Ascending aorta (tissue), 2 donors: ENCODE measurements around the gene KIAA1671. TPM values are rescaled to one million over a fixed set of nuclear protein-coding genes. Genes with fewer than 3 reads are reported as not detected.
A peak's percentile ranks its signal among the peaks of the same experiment; 100 is the strongest.

ENCODE experiments used
- DNase-seq, 2 donors: peaks; one replicate each; pipeline ENCODE4 v3.0.0-alpha.2; 2019; ENCODE audit warnings: low spot score in 2 of 2
- H3K27ac ChIP-seq, 2 donors: fragments of 200-600 bp; sonication (generic); one replicate each; pipeline ENCODE4 v1.5.1; 2016 to 2017; ENCODE audit warnings: mild to moderate bottlenecking in 1 of 2
- H3K27me3 ChIP-seq: fragments of 200-600 bp; sonication (generic); one replicate; pipeline ENCODE4 v1.5.1; 2017
- H3K36me3 ChIP-seq, 2 donors: fragments of 200-600 bp; sonication (generic); one replicate each; pipeline ENCODE4 v1.5.1; 2016
- H3K4me1 ChIP-seq, 2 donors: fragments of 200-600 bp; sonication (generic); one replicate each; pipeline ENCODE4 v1.5.1; 2016 to 2017; ENCODE audit warnings: mild to moderate bottlenecking in 1 of 2
- H3K4me3 ChIP-seq, 2 donors: fragments of 200-600 bp; sonication (generic); one replicate each; pipeline ENCODE4 v1.5.1; 2016 to 2017; ENCODE audit warnings: mild to moderate bottlenecking in 1 of 2
- H3K9me3 ChIP-seq, 2 donors: fragments of 200-600 bp; sonication (generic); one replicate each; pipeline ENCODE4 v1.5.1; 2016
- intact Hi-C: fragments of 100-400 bp; cut with DNase I; formaldehyde crosslinking; loops from one replicate; pipeline ENCODE4 v1.15.1; 2023
- total RNA-seq: library from RNA; depleted of rRNA; stranded (reverse); fragments of >200 nt; gene quantifications from one replicate; pipeline ENCODE4 v1.1.0, GENCODE V29; 2016
- TF ChIP-seq, protein P1 (sequence below), 3 experiments: fragments of 200-600 bp in 2 of 3; fragments of 450-650 bp in 1 of 3; sonication (generic) in 2 of 3; IDR thresholded peaks; one replicate each; pipeline ENCODE4 v1.5.1; 2016 to 2019; ENCODE audit warnings: antibody characterized with exemption in 3 of 3, mild to moderate bottlenecking in 1 of 3, moderate library complexity in 1 of 3

KIAA1671 gene
- total RNA-seq, 1 donor from 2014 or later: 79.0 TPM

- H3K9me3 ChIP-seq: no peaks in the 10 kb centered on the region
- peaks cover 3 to 16% of the 10 kb centered on the region in 2 donors for H3K4me1 ChIP-seq
- no peaks in the 10 kb centered on the region for H3K36me3 ChIP-seq
- no peaks in the 10 kb centered on the region for H3K27me3 ChIP-seq
- H3K27ac ChIP-seq: peak overlapping the region in 1 of 2 donors; percentile 19
- DNase-seq: no peak
- intact Hi-C loops: no loop called here
- H3K4me3 ChIP-seq: no peak overlapping the region
- TF ChIP-seq, protein P1, sequence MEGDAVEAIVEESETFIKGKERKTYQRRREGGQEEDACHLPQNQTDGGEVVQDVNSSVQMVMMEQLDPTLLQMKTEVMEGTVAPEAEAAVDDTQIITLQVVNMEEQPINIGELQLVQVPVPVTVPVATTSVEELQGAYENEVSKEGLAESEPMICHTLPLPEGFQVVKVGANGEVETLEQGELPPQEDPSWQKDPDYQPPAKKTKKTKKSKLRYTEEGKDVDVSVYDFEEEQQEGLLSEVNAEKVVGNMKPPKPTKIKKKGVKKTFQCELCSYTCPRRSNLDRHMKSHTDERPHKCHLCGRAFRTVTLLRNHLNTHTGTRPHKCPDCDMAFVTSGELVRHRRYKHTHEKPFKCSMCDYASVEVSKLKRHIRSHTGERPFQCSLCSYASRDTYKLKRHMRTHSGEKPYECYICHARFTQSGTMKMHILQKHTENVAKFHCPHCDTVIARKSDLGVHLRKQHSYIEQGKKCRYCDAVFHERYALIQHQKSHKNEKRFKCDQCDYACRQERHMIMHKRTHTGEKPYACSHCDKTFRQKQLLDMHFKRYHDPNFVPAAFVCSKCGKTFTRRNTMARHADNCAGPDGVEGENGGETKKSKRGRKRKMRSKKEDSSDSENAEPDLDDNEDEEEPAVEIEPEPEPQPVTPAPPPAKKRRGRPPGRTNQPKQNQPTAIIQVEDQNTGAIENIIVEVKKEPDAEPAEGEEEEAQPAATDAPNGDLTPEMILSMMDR (IDR thresholded peaks at IDR 0.05): no peak
These were observed 43.2 kb downstream of the KIAA1671 start for GRCh38 chr22:24995649-24996180.

GRCh38 chr22:24996420-24996952 is 44.0 kb downstream of the KIAA1671 start:
- no peaks in the 10 kb centered on the region for H3K9me3 ChIP-seq
- intact Hi-C loops: no loop called here
- no peak overlapping the region for H3K4me3 ChIP-seq
- H3K27ac ChIP-seq: peak overlapping the region; percentile 7 to 19
- DNase-seq: no peak
- H3K4me1 ChIP-seq: peaks cover 0 to 10% of the 10 kb centered on the region in 2 donors
- H3K36me3 ChIP-seq: no peaks in the 10 kb centered on the region
- TF ChIP-seq, protein P1 (IDR thresholded peaks at IDR 0.05): no peak
- H3K27me3 ChIP-seq: no peaks in the 10 kb centered on the region

- Histone ChIP-seq H3K36me3 (no peaks in the 10 kb centered on the region), H3K27me3 (no peaks in the 10 kb centered on the region), H3K4me3 (no peak overlapping the region), H3K9me3 (no peaks in the 10 kb centered on the region), H3K27ac (no peak overlapping the region), H3K4me1 (peaks cover 0 to 8% of the 10 kb centered on the region in 2 donors)
- DNase-seq: no peak
- TF ChIP-seq, protein P1 (IDR thresholded peaks at IDR 0.05): no peak
- intact Hi-C loops: no loop called here
These were observed 44.5 kb downstream of the KIAA1671 start for GRCh38 chr22:24997023-24997422.

DNA sequence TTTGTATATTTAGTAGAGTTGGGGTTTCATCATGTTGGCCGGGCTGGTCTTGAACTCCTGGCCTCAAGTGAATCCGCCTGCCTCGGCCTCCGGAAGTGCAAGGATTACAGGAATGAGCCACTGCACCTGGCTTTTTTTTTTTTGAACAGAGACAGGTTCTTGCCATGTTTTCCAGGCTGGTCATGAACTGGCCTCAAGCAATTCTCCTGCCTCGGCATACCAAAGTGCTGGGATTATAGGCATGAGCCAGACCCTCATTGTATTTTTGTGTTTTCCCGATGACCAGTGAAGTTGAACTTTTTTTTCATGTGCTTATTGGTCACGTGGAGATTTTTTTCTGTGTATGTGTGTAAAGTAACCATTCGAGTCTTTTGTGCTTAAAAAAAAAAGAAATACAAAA is 48.2 kb downstream of the KIAA1671 start:
- TF ChIP-seq, protein P1 (IDR thresholded peaks at IDR 0.05): no peak
- intact Hi-C loops: no loop called here

GRCh38 chr22:25002241-25002985 is 49.9 kb downstream of the KIAA1671 start:
- TF ChIP-seq, protein P1 (IDR thresholded peaks at IDR 0.05): no peak
- Histone ChIP-seq H3K9me3 (no peaks in the 10 kb centered on the region), H3K27me3 (no peaks in the 10 kb centered on the region), H3K4me1 (peaks cover 0 to 6% of the 10 kb centered on the region in 2 donors), H3K36me3 (no peaks in the 10 kb centered on the region), H3K4me3 (no peak overlapping the region), H3K27ac (peak overlapping the region in 1 of 2 donors; percentile 26)
- no peak for DNase-seq
- intact Hi-C loops: no loop called here

More for the DNA sequence above, 48.2 kb downstream of the KIAA1671 start:
- Histone ChIP-seq H3K4me1 (peaks cover 0 to 6% of the 10 kb centered on the region in 2 donors), H3K27ac (no peak overlapping the region), H3K9me3 (no peaks in the 10 kb centered on the region), H3K36me3 (no peaks in the 10 kb centered on the region), H3K27me3 (no peaks in the 10 kb centered on the region), H3K4me3 (no peak overlapping the region)
- no peak for DNase-seq
